PC-9 (cell line): ENCODE results near the gene GCH1. TPM values are rescaled to one million over a fixed set of nuclear protein-coding genes. Genes with fewer than 3 reads are reported as not detected.

ENCODE experiments used
- BruUV-seq: library from RNA; stranded (reverse); fragments of 400-500 nt; replicated peaks from 2 replicates; lab custom pipeline; 2021; lab: Mats Ljungman, UMichigan
- CTCF ChIA-PET: fragments of 300-600 bp; sonication (Branson Sonifier 250); formaldehyde crosslinking; loops from one replicate; lab custom pipeline; 2022; ENCODE audit warnings: antibody characterized with exemption; lab: Charles Lee
- POLR2A ChIA-PET: fragments of 300-600 bp; sonication (Branson Sonifier 250); formaldehyde crosslinking; loops from one replicate; lab custom pipeline; 2022; ENCODE audit warnings: antibody characterized with exemption; ENCODE audit not compliant: unreplicated experiment; lab: Charles Lee
- DNase-seq, 2 experiments: peaks; one replicate each; pipeline versions ENCODE4 v3.0.0 to v3.0.0-alpha.2; 2015 to 2022; ENCODE audit warnings: mixed read lengths in 1 of 2
- H2AFZ ChIP-seq: fragments of 200-600 bp; sonication (generic); 2 replicates; pipeline ENCODE4 v1.8.1; 2017; ENCODE audit warnings: antibody characterized with exemption
- H3F3A ChIP-seq: fragments of 200-600 bp; sonication (generic); 2 replicates; pipeline ENCODE4 v1.8.1; 2017; ENCODE audit warnings: antibody characterized with exemption, mild to moderate bottlenecking, low read depth; ENCODE audit not compliant: insufficient read depth
- H3K27ac ChIP-seq: fragments of 200-600 bp; sonication (generic); 2 replicates; pipeline ENCODE4 v1.6.1; 2016; ENCODE audit warnings: mixed run types
- H3K27me3 ChIP-seq: fragments of 200-600 bp; sonication (generic); 2 replicates; pipeline ENCODE4 v1.6.1; 2016; ENCODE audit warnings: low read depth, mixed run types; ENCODE audit not compliant: insufficient read depth
- H3K36me3 ChIP-seq: fragments of 200-600 bp; sonication (generic); 2 replicates; pipeline ENCODE4 v1.6.1; 2016; ENCODE audit warnings: low read depth, mixed run types
- H3K4me1 ChIP-seq: fragments of 200-600 bp; sonication (generic); replicated peaks from 2 replicates; pipeline ENCODE4 v1.6.1; 2016; ENCODE audit warnings: mixed run types; ENCODE audit not compliant: insufficient read depth
- H3K4me2 ChIP-seq: fragments of 200-600 bp; sonication (generic); 2 replicates; pipeline ENCODE4 v1.6.1; 2017; ENCODE audit warnings: mixed run types
- H3K4me3 ChIP-seq: fragments of 200-600 bp; sonication (generic); 2 replicates; pipeline ENCODE4 v1.6.1; 2016; ENCODE audit warnings: mixed run types
- H3K79me2 ChIP-seq: fragments of 200-600 bp; sonication (generic); 2 replicates; pipeline ENCODE4 v1.6.1; 2017; ENCODE audit warnings: low read depth, mixed run types
- H3K9me2 ChIP-seq: fragments of 200-600 bp; sonication (generic); 2 replicates; pipeline ENCODE4 v1.8.1; 2017; ENCODE audit warnings: mild to moderate bottlenecking; ENCODE audit not compliant: insufficient read depth
- H3K9me3 ChIP-seq: fragments of 200-600 bp; sonication (generic); 2 replicates; pipeline ENCODE4 v1.8.1; 2016; ENCODE audit warnings: low read depth; ENCODE audit not compliant: insufficient read depth
- H4K20me1 ChIP-seq: fragments of 200-600 bp; sonication (generic); 2 replicates; pipeline ENCODE4 v1.8.1; 2017; ENCODE audit not compliant: insufficient read depth
- CTCF ChIP-seq: fragments of 200-600 bp; sonication (generic); conservative IDR thresholded peaks from 2 replicates; pipeline ENCODE4 v1.6.1; 2017; ENCODE audit warnings: mixed run types, antibody characterized with exemption, mild to moderate bottlenecking, moderate library complexity
- EZH2 ChIP-seq: fragments of 200-600 bp; sonication (generic); IDR thresholded peaks from 2 replicates; pipeline ENCODE4 v1.8.0; 2017; ENCODE audit warnings: antibody characterized with exemption, low read depth
- intact Hi-C: fragments of 100-400 bp; cut with micrococcal nuclease; formaldehyde crosslinking; loops from one replicate; pipeline ENCODE4 v1.10.0; 2022; ENCODE audit not compliant: unreplicated experiment
- total RNA-seq: library from RNA; stranded (reverse); gene quantifications from 2 replicates; pipeline ENCODE4 v1.2.3, GENCODE V29; 2021

GCH1 gene
- total RNA-seq, 1 experiment from 2014 or later: 5.1 TPM

- no TSS peak for BruUV-seq
- H3K79me2 ChIP-seq: no peaks in the 10 kb centered on the region
These were observed 3.4 kb upstream of the GCH1 start for GRCh38 chr14:54906075-54906474.

GRCh38 chr14:54902143-54902520, 494 bp downstream of the GCH1 start:
- intact Hi-C loops: loop anchor here (5.0 kb wide), 2 partner anchors 85 to 100 kb away; no protein-coding TSS in a partner anchor
- Histone ChIP-seq H3K27me3 (no peaks in the 10 kb centered on the region), H3K27ac (peak overlapping the region; percentile 16; the same call in 1 of the 2 replicates), H3K4me2 (peak overlapping the region; percentile 84), H3K36me3 (no peaks in the 10 kb centered on the region), H3K79me2 (no peaks in the 10 kb centered on the region), H2AFZ (peak overlapping the region; percentile 94), H3K9me2 (no peaks in the 10 kb centered on the region), H3K9me3 (no peaks in the 10 kb centered on the region), H4K20me1 (no peaks in the 10 kb centered on the region), H3K4me3 (peak overlapping the region; percentile 81), H3F3A (peaks cover 12% of the 10 kb centered on the region; the same call in 1 of the 2 replicates), H3K4me1 (peaks cover 9% of the 10 kb centered on the region)
- CTCF ChIA-PET: interaction anchor here (0.6 kb wide), 1 partner anchor 283 kb away, joined by 3 read pairs; no protein-coding TSS in a partner anchor
- no TSS peak for BruUV-seq
- peak; percentile 56 to 62 for DNase-seq
- TF ChIP-seq CTCF (no peak), EZH2 (no peak)
- POLR2A ChIA-PET: no interaction called here

More at GRCh38 chr14:54906075-54906474, 3.4 kb upstream of the GCH1 start:
- ChIA-PET CTCF (no interaction called here), POLR2A (no interaction called here)
- DNase-seq: no peak
- Histone ChIP-seq H3K4me1 (peaks cover 4% of the 10 kb centered on the region), H3F3A (peaks cover 12% of the 10 kb centered on the region; the same call in 1 of the 2 replicates), H3K27ac (no peak overlapping the region), H3K27me3 (no peaks in the 10 kb centered on the region), H3K4me2 (no peak overlapping the region), H3K9me2 (no peaks in the 10 kb centered on the region), H4K20me1 (no peaks in the 10 kb centered on the region), H3K4me3 (no peak overlapping the region), H3K36me3 (no peaks in the 10 kb centered on the region), H2AFZ (no peak overlapping the region), H3K9me3 (no peaks in the 10 kb centered on the region)
- TF ChIP-seq EZH2: no peak
- no peak for TF ChIP-seq CTCF
- intact Hi-C loops: no loop called here

- Histone ChIP-seq H3K4me3 (peak overlapping the region; percentile 81), H3K36me3 (no peaks in the 10 kb centered on the region), H3F3A (peaks cover 12% of the 10 kb centered on the region; the same call in 1 of the 2 replicates), H3K27ac (no peak overlapping the region), H3K79me2 (no peaks in the 10 kb centered on the region), H3K4me2 (peak overlapping the region; percentile 84), H3K9me2 (no peaks in the 10 kb centered on the region), H2AFZ (peak overlapping the region; percentile 94), H4K20me1 (no peaks in the 10 kb centered on the region), H3K9me3 (no peaks in the 10 kb centered on the region), H3K27me3 (no peaks in the 10 kb centered on the region), H3K4me1 (peaks cover 9% of the 10 kb centered on the region)
- ChIA-PET POLR2A (interaction anchor here (0.7 kb wide), 1 partner anchor 89 kb away, joined by 8 read pairs; no protein-coding TSS in a partner anchor), CTCF (interaction anchor here (0.6 kb wide), 3 partner anchors 16 to 505 kb away, joined by 3 to 6 read pairs (median 3); partner anchors contain the start of gene CDKN3)
- intact Hi-C loops: loop anchor here (5.0 kb wide), 2 partner anchors 84 to 99 kb away; no protein-coding TSS in a partner anchor
- no peak for TF ChIP-seq EZH2
- no peak for TF ChIP-seq CTCF
- DNase-seq: peak in 1 of 2 experiments; percentile 36
- no TSS peak for BruUV-seq
These were observed 1.1 kb downstream of the GCH1 start for GRCh38 chr14:54901380-54902142.
